AG09309 (cell line): ENCODE data around the gene TMEM203.

ENCODE experiments used
- DNase-seq: peaks from one replicate; pipeline ENCODE4 v3.0.0-alpha.2; 2010; ENCODE audit warnings: low read depth
- H3K4me3 ChIP-seq: 2 replicates; pipeline ENCODE4 v1.5.1; 2011; ENCODE audit warnings: mild to moderate bottlenecking, low read depth, low read length, moderate library complexity; ENCODE audit not compliant: control insufficient read depth
- CTCF ChIP-seq: IDR thresholded peaks from 2 replicates; pipeline ENCODE4 v1.5.1; 2011; ENCODE audit warnings: mild to moderate bottlenecking, low read depth, low read length, inconsistent platforms; ENCODE audit not compliant: insufficient read depth, control insufficient read depth; ENCODE audit errors: missing control alignments

TMEM203 gene

GRCh38 chr9:137227054-137227852 lies 21.8 kb upstream of the TMEM203 start, which contains the start of gene RNF224:
TSS of gene RNF224 (plus strand) at chr9:137227502. CDS start at chr9:137228336, 834 bp downstream.
- no peak within 1 kb of the TSS for H3K4me3 ChIP-seq
- peak; percentile 92 for TF ChIP-seq CTCF
- DNase-seq, result no peak

- TF ChIP-seq CTCF, result no peak
- no peak overlapping the region for H3K4me3 ChIP-seq
- DNase-seq, result no peak
These were observed 21.0 kb upstream of the TMEM203 start for GRCh38 chr9:137226338-137227053.

- DNase-seq, result no peak
- H3K4me3 ChIP-seq, result no peak overlapping the region
- TF ChIP-seq CTCF, result no peak
These were observed 20.4 kb upstream of the TMEM203 start for GRCh38 chr9:137225699-137226331.

GRCh38 chr9:137224830-137225694 lies 19.6 kb upstream of the TMEM203 start, which contains the start of gene CYSRT1:
TSS of gene CYSRT1 (plus strand) at chr9:137225174. CDS start at chr9:137225622, 448 bp downstream.
- no peak for DNase-seq
- peak within 1 kb of the TSS; percentile 91 for H3K4me3 ChIP-seq
- TF ChIP-seq CTCF, result no peak

- no peak for TF ChIP-seq CTCF
- H3K4me3 ChIP-seq, result peak overlapping the region; percentile 91
- DNase-seq, result peak; percentile 91
These were observed 17.9 kb upstream of the TMEM203 start for GRCh38 chr9:137223078-137223970.
